GM21526 (cell line): Measurements from ENCODE around the gene ARVCF.
A peak's percentile ranks its signal among the peaks of the same experiment; 100 is the strongest.

ENCODE experiments used
- ATAC-seq: cut with Tn5 transposase; IDR thresholded peaks from one replicate; pipeline ENCODE4 v1.9.1; 2021; ENCODE audit warnings: moderate library complexity; ENCODE audit not compliant: unreplicated experiment, low FRiP score

The ARVCF gene

GRCh38 chr22:20016734-20017621 lies at the start of gene ARVCF:
Gene ARVCF (minus strand): TSS chr22:20016823. CDS start chr22:19990794, 26,029 bp downstream.
- ATAC-seq, result peak; percentile 40

- no peak for ATAC-seq
Measured at GRCh38 chr22:20065896-20066616, 49.4 kb upstream of the ARVCF start.

- no peak for ATAC-seq
Measured at GRCh38 chr22:20064545-20065262, 48.1 kb upstream of the ARVCF start.

GRCh38 chr22:20064140-20064480 lies 47.5 kb upstream of the ARVCF start:
- no peak for ATAC-seq

GRCh38 chr22:20063271-20064139 lies 46.9 kb upstream of the ARVCF start:
- no peak for ATAC-seq

GRCh38 chr22:20062766-20063083 lies 46.1 kb upstream of the ARVCF start:
- no peak for ATAC-seq

GRCh38 chr22:20062043-20062765 lies 45.6 kb upstream of the ARVCF start:
- ATAC-seq, result no peak

- no peak for ATAC-seq
Measured at GRCh38 chr22:20061481-20061861, 44.8 kb upstream of the ARVCF start.

- no peak for ATAC-seq
Measured at GRCh38 chr22:20060700-20061480, 44.3 kb upstream of the ARVCF start.

GRCh38 chr22:20058989-20059770 lies 42.6 kb upstream of the ARVCF start:
- no peak for ATAC-seq

GRCh38 chr22:20057596-20058268 lies 41.1 kb upstream of the ARVCF start:
- ATAC-seq, result no peak

GRCh38 chr22:20056696-20057386 lies 40.2 kb upstream of the ARVCF start:
- no peak for ATAC-seq

GRCh38 chr22:20056161-20056560 lies 39.5 kb upstream of the ARVCF start:
- ATAC-seq, result no peak

GRCh38 chr22:20055654-20056053 lies 39.0 kb upstream of the ARVCF start:
- ATAC-seq, result no peak

GRCh38 chr22:20055144-20055543 lies 38.5 kb upstream of the ARVCF start:
- ATAC-seq, result no peak

- no peak for ATAC-seq
Measured at GRCh38 chr22:20054485-20054884, 37.9 kb upstream of the ARVCF start.

GRCh38 chr22:20054034-20054427 lies 37.4 kb upstream of the ARVCF start:
- ATAC-seq, result no peak
